ENCODE data around the gene CDHR3. TPM values are rescaled to one million over a fixed set of nuclear protein-coding genes. Genes with fewer than 3 reads are reported as not detected.
A peak's percentile ranks its signal among the peaks of the same experiment; 100 is the strongest.

Gene CDHR3
- total and polyA plus RNA-seq, 9 of the 15 experiments (the other 6 are each of a cell fraction or from before 2014, with no cell fraction given), result 0.03 to 0.66 (median 0.24) TPM; not detected in 1

GRCh38 chr7:106039486-106040060 lies 76.5 kb downstream of the CDHR3 start (continued):
- peak; percentile 30 to 49 (median 40); a peak in 4 of 6 replicates for TF ChIP-seq CTCF (IDR thresholded peaks at IDR 0.05 in 2 of 3, conservative IDR thresholded peaks at IDR 0.05 in 1 of 3; ENCODE audit: insufficient read depth in 2 of 3, low read depth in 1 of 3, low read length in 3 of 3)
- no peak for TF ChIP-seq E2F4 (CRISPR knock-in tag; IDR thresholded peaks at IDR 0.05; ENCODE audit: low read depth)
- TF ChIP-seq ELF2 (CRISPR knock-in tag; IDR thresholded peaks at IDR 0.05), result no peak
- no peak for TF ChIP-seq STAT5B (CRISPR knock-in tag; IDR thresholded peaks at IDR 0.05)
- TF ChIP-seq IFI16 (CRISPR knock-in tag; IDR thresholded peaks at IDR 0.05), result no peak
- TF ChIP-seq REST (IDR thresholded peaks at IDR 0.05; ENCODE audit: borderline replicate concordance), result peak; percentile 53; the same call in 1 of the 2 replicates
- no peak for TF ChIP-seq REST (CRISPR knock-in tag; IDR thresholded peaks at IDR 0.05; ENCODE audit: low read depth)

All from K562 (cell line).